PC-3 (cell line): Measurements from ENCODE around the gene TNP2.
"Not testable (repeated sequence)": the region's sequence is repeated elsewhere in the genome, so short reads cannot be mapped to it uniquely, and the experiment has no call there.

Experiments
- EZH2 ChIP-seq: fragments of 300-600 bp; sonication (generic); IDR thresholded peaks from one replicate; pipeline ENCODE4 v1.6.1; 2017; ENCODE audit warnings: antibody characterized with exemption, mild to moderate bottlenecking, low read length; ENCODE audit not compliant: unreplicated experiment
- EZH2phosphoT487 ChIP-seq: fragments of 300-600 bp; sonication (generic); IDR thresholded peaks from 2 replicates; pipeline ENCODE4 v1.6.1; 2018; ENCODE audit warnings: mild to moderate bottlenecking, antibody characterized with exemption, low read length, borderline replicate concordance
- TF ChIP-seq, protein P1 (sequence below): fragments of 300-600 bp; sonication (generic); conservative IDR thresholded peaks from 2 replicates; pipeline ENCODE4 v1.5.1; 2017; ENCODE audit warnings: antibody characterized with exemption, low read depth, mild to moderate bottlenecking, low read length

DNA sequence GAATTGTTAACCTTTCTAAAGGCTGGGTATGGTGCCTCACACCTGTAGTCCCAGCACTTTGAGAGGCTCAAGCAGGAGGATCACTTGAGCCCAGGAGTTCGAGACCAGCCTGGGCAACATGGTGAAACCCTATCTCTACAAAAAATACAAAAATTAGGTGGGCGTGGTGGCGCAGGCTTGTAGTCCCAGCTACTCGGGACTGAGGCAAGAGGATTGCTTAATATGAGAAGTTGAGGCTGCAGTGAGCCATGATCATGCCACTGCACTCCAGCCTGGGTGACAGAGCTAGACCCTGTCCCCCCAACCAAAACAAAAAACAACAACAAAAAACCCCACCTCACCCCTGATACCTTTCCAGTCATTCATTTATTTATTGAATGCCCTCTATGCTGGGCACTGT is 20.6 kb upstream of the TNP2 start:
- TF ChIP-seq, protein P1, sequence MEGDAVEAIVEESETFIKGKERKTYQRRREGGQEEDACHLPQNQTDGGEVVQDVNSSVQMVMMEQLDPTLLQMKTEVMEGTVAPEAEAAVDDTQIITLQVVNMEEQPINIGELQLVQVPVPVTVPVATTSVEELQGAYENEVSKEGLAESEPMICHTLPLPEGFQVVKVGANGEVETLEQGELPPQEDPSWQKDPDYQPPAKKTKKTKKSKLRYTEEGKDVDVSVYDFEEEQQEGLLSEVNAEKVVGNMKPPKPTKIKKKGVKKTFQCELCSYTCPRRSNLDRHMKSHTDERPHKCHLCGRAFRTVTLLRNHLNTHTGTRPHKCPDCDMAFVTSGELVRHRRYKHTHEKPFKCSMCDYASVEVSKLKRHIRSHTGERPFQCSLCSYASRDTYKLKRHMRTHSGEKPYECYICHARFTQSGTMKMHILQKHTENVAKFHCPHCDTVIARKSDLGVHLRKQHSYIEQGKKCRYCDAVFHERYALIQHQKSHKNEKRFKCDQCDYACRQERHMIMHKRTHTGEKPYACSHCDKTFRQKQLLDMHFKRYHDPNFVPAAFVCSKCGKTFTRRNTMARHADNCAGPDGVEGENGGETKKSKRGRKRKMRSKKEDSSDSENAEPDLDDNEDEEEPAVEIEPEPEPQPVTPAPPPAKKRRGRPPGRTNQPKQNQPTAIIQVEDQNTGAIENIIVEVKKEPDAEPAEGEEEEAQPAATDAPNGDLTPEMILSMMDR = not testable (repeated sequence)
- not testable (repeated sequence) for TF ChIP-seq EZH2, EZH2phosphoT487
